Keratinocyte (primary cell): ENCODE measurements around the gene KIF21B. TPM values are rescaled to one million over a fixed set of nuclear protein-coding genes. Genes with fewer than 3 reads are reported as not detected.

Experiments
- DNase-seq: peaks from one replicate; pipeline ENCODE4 v3.0.0-alpha.2; 2011; ENCODE audit warnings: low read depth, missing footprints, low spot score
- FAIRE-seq: peaks from 2 replicates; lab custom pipeline; 2011; peaks lifted over from hg19 to GRCh38; lab: Jason Lieb, UNC
- H2AFZ ChIP-seq: 2 replicates; pipeline ENCODE4 v1.6.0; 2012; ENCODE audit warnings: low read length, control low read depth, inconsistent platforms; ENCODE audit not compliant: control insufficient read depth
- H3K27ac ChIP-seq: 2 replicates; pipeline ENCODE4 v1.5.1; 2011; ENCODE audit warnings: low read length; ENCODE audit not compliant: control insufficient read depth, insufficient read depth
- H3K27me3 ChIP-seq: 3 replicates; pipeline ENCODE4 v1.6.0; 2011; ENCODE audit warnings: low read length; ENCODE audit not compliant: control insufficient read depth, insufficient read depth; ENCODE audit errors: extremely low read depth
- H3K36me3 ChIP-seq, 2 experiments: 2 replicates in 1 of 2; 3 replicates in 1 of 2; pipeline ENCODE4 v1.5.1; 2011; ENCODE audit warnings: low read length in 2 of 2, mild to moderate bottlenecking in 1 of 2; ENCODE audit not compliant: control insufficient read depth in 2 of 2, insufficient read depth in 2 of 2; ENCODE audit errors: extremely low read depth in 1 of 2
- H3K4me1 ChIP-seq: 3 replicates; pipeline ENCODE4 v1.5.1; 2011; ENCODE audit warnings: low read length; ENCODE audit not compliant: control insufficient read depth, insufficient read depth; ENCODE audit errors: extremely low read depth
- H3K4me2 ChIP-seq: 3 replicates; pipeline ENCODE4 v1.6.0; 2011; ENCODE audit warnings: low read depth, low read length; ENCODE audit not compliant: control insufficient read depth, insufficient read depth; ENCODE audit errors: extremely low read depth
- H3K4me3 ChIP-seq, 3 experiments: fragments of 200-600 bp in 1 of 3; sonication (generic) in 1 of 3; 2 replicates in 2 of 3; 3 replicates in 1 of 3; pipeline ENCODE4 v1.5.1; 2011 to 2016; ENCODE audit warnings: low read length in 3 of 3, mild to moderate bottlenecking in 3 of 3, control low read depth in 2 of 3, inconsistent platforms in 1 of 3, low read depth in 1 of 3, mixed read lengths in 1 of 3, mixed run types in 1 of 3, moderate library complexity in 1 of 3; ENCODE audit not compliant: control insufficient read depth in 2 of 3, insufficient read depth in 2 of 3; ENCODE audit errors: extremely low read depth in 1 of 3
- H3K79me2 ChIP-seq: 2 replicates; pipeline ENCODE4 v1.6.0; 2012; ENCODE audit warnings: low read length; ENCODE audit not compliant: control insufficient read depth, insufficient read depth
- H3K9ac ChIP-seq: 3 replicates; pipeline ENCODE4 v1.6.0; 2011; ENCODE audit warnings: low read length; ENCODE audit not compliant: control insufficient read depth, insufficient read depth; ENCODE audit errors: extremely low read depth
- H3K9me1 ChIP-seq: 3 replicates; pipeline ENCODE4 v1.6.0; 2011; ENCODE audit warnings: low read length; ENCODE audit not compliant: control insufficient read depth, insufficient read depth; ENCODE audit errors: extremely low read depth
- H3K9me3 ChIP-seq: 2 replicates; pipeline ENCODE4 v1.5.1; 2012; ENCODE audit warnings: low read depth, low read length; ENCODE audit not compliant: control insufficient read depth
- H4K20me1 ChIP-seq: 3 replicates; pipeline ENCODE4 v1.6.0; 2011; ENCODE audit warnings: low read length; ENCODE audit not compliant: control insufficient read depth, insufficient read depth; ENCODE audit errors: extremely low read depth
- EZH2 ChIP-seq: IDR thresholded peaks from one replicate; pipeline ENCODE4 v1.6.1; 2012; ENCODE audit warnings: inconsistent platforms, mild to moderate bottlenecking, low read length, moderate library complexity
- dilution Hi-C: fragments of 300-500 bp; cut with MboI; formaldehyde crosslinking; loops from one replicate; pipeline ENCODE4 v1.7.0; 2020; ENCODE audit warnings: low sequenced_read_pairs; ENCODE audit not compliant: extremely low pct_ligation_motif_present
- polyA plus RNA-seq, 5 experiments: library from polyadenylated mRNA; depleted of rRNA in 3 of 5; stranded (reverse) in 3 of 5; stranded (forward) in 1 of 5; unstranded in 1 of 5; fragments of >200 nt; gene quantifications; 1 replicate in 1 of 5; 2 replicates in 3 of 5; 3 replicates in 1 of 5; pipeline versions ENCODE4 v1.2.1 to v1.2.3, GENCODE V29; 2011 to 2012; ENCODE audit warnings: missing spikeins in 2 of 5, low read depth in 1 of 5, low replicate concordance in 1 of 5
- TF ChIP-seq, protein P1 (sequence below), 3 experiments: IDR thresholded peaks in 1 of 3; conservative IDR thresholded peaks in 1 of 3; optimal IDR thresholded peaks in 1 of 3; 2 replicates in 2 of 3; 3 replicates in 1 of 3; pipeline versions ENCODE3 to v1.5.1; 2011; ENCODE audit warnings: low read length in 3 of 3, mild to moderate bottlenecking in 3 of 3, moderate library complexity in 2 of 3, control low read depth in 1 of 3, inconsistent platforms in 1 of 3; ENCODE audit not compliant: insufficient read depth in 2 of 3; ENCODE audit errors: extremely low read depth in 1 of 3

Gene KIF21B
- polyA plus RNA-seq, 1 donor (not counting 4 experiments of a cell fraction or from before 2014, with no cell fraction given), result 0.17 TPM

DNA sequence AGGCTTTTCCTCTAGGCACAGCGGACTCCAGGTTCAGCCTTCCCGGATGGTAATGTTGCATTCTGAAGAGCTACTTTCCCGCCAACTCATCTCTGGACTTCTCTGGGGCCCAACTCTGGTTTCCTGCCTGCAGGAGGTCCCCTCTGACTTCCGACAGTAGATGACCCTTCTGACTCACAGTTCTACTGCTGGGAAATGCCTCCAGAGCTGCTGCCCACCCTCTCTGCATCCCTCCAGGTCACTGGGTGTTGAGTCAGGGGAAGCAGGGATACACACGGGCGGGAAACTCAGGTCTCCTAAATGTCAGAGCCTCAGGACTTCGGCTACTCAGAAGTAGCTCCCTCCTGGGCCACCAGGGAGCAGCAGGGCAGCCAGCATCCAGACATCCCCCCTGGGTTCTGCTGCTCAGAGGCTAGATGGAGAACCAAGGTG is 2.1 kb upstream of the KIF21B start:
- Histone ChIP-seq H3K4me2 (no peak overlapping the region), H3K27ac (no peak overlapping the region), H3K9me1 (no peaks in the 10 kb centered on the region), H3K9ac (no peak overlapping the region), H3K4me3 (no peak overlapping the region), H2AFZ (no peak overlapping the region), H3K36me3 (no peaks in the 10 kb centered on the region), H3K27me3 (peaks cover 12% of the 10 kb centered on the region), H3K9me3 (no peaks in the 10 kb centered on the region), H3K79me2 (no peaks in the 10 kb centered on the region), H4K20me1 (no peaks in the 10 kb centered on the region), H3K4me1 (peaks cover 2% of the 10 kb centered on the region)
- DNase-seq (no peak), FAIRE-seq (no peak)
- dilution Hi-C loops, result no loop called here
- TF ChIP-seq EZH2, result no peak
- TF ChIP-seq, protein P1, sequence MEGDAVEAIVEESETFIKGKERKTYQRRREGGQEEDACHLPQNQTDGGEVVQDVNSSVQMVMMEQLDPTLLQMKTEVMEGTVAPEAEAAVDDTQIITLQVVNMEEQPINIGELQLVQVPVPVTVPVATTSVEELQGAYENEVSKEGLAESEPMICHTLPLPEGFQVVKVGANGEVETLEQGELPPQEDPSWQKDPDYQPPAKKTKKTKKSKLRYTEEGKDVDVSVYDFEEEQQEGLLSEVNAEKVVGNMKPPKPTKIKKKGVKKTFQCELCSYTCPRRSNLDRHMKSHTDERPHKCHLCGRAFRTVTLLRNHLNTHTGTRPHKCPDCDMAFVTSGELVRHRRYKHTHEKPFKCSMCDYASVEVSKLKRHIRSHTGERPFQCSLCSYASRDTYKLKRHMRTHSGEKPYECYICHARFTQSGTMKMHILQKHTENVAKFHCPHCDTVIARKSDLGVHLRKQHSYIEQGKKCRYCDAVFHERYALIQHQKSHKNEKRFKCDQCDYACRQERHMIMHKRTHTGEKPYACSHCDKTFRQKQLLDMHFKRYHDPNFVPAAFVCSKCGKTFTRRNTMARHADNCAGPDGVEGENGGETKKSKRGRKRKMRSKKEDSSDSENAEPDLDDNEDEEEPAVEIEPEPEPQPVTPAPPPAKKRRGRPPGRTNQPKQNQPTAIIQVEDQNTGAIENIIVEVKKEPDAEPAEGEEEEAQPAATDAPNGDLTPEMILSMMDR (optimal IDR thresholded peaks at IDR 0.05 in 1 of 3, IDR thresholded peaks at IDR 0.05 in 1 of 3, conservative IDR thresholded peaks at IDR 0.05 in 1 of 3; ENCODE audit: extremely low read depth in 1 of 3, insufficient read depth in 2 of 3, low read length in 3 of 3), result peak; percentile 18 to 25 (median 19)

DNA sequence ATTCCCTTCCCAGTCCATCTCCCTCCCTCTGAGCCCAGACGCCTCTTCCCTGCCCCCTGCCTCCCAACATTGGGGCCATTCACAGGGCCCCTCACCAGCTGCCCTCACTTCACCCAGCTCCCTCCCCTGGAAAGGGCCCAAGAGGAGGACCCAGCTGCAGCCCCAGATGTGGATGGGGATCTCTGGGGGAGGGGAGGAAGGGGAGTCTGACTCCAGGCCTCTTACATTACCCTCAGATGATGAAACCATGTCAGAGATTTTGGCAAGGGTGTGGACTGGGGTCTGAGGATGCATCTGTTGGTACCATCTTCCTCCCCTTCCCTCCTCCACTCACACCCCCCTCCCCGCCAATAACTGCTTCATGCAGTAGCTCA is 1.1 kb upstream of the KIF21B start:
- no peak overlapping the region for H3K27ac ChIP-seq
- FAIRE-seq, result no peak

More for the DNA sequence above, 1.1 kb upstream of the KIF21B start:
- no peaks in the 10 kb centered on the region for H3K79me2 ChIP-seq
- H3K4me2 ChIP-seq, result no peak overlapping the region
- peaks cover 11% of the 10 kb centered on the region for H3K4me1 ChIP-seq
- H3K4me3 ChIP-seq, result no peak overlapping the region
- H4K20me1 ChIP-seq, result no peaks in the 10 kb centered on the region
- peaks cover 12% of the 10 kb centered on the region for H3K27me3 ChIP-seq
- TF ChIP-seq, protein P1 (optimal IDR thresholded peaks at IDR 0.05 in 1 of 3, IDR thresholded peaks at IDR 0.05 in 1 of 3, conservative IDR thresholded peaks at IDR 0.05 in 1 of 3; ENCODE audit: extremely low read depth in 1 of 3, insufficient read depth in 2 of 3, low read length in 3 of 3), result no peak
- TF ChIP-seq EZH2, result no peak
- H3K9me3 ChIP-seq, result no peaks in the 10 kb centered on the region
- no peak for DNase-seq
- dilution Hi-C loops, result no loop called here
- H3K36me3 ChIP-seq, result no peaks in the 10 kb centered on the region
- H3K9me1 ChIP-seq, result no peaks in the 10 kb centered on the region
- no peak overlapping the region for H3K9ac ChIP-seq
- no peak overlapping the region for H2AFZ ChIP-seq
